ENCODE measurements around the gene STXBP1. TPM values are rescaled to one million over a fixed set of nuclear protein-coding genes. Genes with fewer than 3 reads are reported as not detected.

STXBP1 gene
- total RNA-seq, 1 experiment from 2014 or later = 44.0 TPM

DNA sequence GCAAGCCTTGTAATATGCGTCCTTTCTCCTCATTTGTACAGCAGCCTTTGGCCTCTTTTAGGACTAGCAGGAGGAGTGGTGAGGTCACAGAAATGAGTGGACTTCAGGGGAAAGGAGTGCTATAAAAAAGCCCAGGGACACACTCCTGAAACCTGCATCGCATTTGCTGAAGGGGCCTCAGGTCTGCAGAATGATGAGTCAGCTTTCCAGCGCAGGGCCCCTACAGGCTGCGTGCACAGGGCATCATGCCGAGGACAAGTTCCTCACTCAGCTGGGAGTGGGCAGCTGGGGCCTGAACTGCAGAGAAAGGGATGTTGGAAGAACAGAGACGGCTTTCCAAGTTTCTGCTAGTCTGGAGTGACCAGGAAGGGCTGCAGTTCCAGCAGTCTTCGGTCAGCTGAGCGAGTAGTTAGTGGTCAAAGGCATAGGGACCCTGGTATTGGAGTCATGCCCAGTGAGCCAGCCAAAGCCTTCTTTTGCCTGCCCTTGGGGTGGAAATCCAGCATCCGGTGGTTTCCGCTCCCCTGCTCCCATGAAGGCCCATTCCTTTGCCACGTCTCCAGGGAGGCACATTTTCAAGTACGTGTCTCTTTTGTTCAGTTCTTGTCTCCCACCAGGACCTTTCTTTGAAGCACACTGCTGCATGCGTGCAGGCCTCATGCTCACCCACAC, 77.4 kb downstream of the STXBP1 start:
- CTCF ChIA-PET = no interaction called here
- Histone ChIP-seq H3K4me1 (replicated peaks; ENCODE audit: insufficient read depth) (peaks cover 4% of the 10 kb centered on the region), H3K9me3 (ENCODE audit: insufficient read depth, low read depth) (no peaks in the 10 kb centered on the region), H3K36me3 (ENCODE audit: low read depth) (no peaks in the 10 kb centered on the region), H3K27me3 (ENCODE audit: insufficient read depth, low read depth) (no peaks in the 10 kb centered on the region), H3K9me2 (ENCODE audit: insufficient read depth) (no peaks in the 10 kb centered on the region), H2AFZ (no peak overlapping the region), H3K27ac (no peak overlapping the region), H4K20me1 (ENCODE audit: insufficient read depth) (no peaks in the 10 kb centered on the region), H3K4me3 (no peak overlapping the region), H3K4me2 (no peak overlapping the region), H3K79me2 (ENCODE audit: low read depth) (no peaks in the 10 kb centered on the region), H3F3A (ENCODE audit: insufficient read depth, low read depth) (no peaks in the 10 kb centered on the region)
- DNase-seq = no peak
- TF ChIP-seq, protein P1, sequence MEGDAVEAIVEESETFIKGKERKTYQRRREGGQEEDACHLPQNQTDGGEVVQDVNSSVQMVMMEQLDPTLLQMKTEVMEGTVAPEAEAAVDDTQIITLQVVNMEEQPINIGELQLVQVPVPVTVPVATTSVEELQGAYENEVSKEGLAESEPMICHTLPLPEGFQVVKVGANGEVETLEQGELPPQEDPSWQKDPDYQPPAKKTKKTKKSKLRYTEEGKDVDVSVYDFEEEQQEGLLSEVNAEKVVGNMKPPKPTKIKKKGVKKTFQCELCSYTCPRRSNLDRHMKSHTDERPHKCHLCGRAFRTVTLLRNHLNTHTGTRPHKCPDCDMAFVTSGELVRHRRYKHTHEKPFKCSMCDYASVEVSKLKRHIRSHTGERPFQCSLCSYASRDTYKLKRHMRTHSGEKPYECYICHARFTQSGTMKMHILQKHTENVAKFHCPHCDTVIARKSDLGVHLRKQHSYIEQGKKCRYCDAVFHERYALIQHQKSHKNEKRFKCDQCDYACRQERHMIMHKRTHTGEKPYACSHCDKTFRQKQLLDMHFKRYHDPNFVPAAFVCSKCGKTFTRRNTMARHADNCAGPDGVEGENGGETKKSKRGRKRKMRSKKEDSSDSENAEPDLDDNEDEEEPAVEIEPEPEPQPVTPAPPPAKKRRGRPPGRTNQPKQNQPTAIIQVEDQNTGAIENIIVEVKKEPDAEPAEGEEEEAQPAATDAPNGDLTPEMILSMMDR (conservative IDR thresholded peaks at IDR 0.05) = no peak
- no peak for TF ChIP-seq EZH2 (IDR thresholded peaks at IDR 0.05; ENCODE audit: low read depth)
- POLR2A ChIA-PET (ENCODE audit: unreplicated experiment) = no interaction called here
- intact Hi-C loops (cut with micrococcal nuclease; ENCODE audit: unreplicated experiment) = loop anchor here (10.0 kb wide), 1 partner anchor 75 kb away; the partner anchor contains the start of gene STXBP1
- no TSS peak for BruUV-seq (replicated peaks)

DNA sequence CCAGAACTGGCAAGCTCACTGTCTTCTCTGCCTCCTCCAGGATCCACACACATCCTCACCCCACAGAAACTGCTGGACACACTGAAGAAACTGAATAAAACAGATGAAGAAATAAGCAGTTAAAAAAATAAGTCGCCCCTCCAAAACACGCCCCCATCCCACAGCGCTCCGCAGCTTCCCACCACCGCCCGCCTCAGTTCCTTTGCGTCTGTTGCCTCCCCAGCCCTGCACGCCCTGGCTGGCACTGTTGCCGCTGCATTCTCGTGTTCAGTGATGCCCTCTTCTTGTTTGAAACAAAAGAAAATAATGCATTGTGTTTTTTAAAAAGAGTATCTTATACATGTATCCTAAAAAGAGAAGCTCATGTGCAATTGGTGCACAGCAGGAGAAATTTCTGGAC, 78.7 kb downstream of the STXBP1 start:
- H3K4me1 ChIP-seq (replicated peaks; ENCODE audit: insufficient read depth) = no peaks in the 10 kb centered on the region
- intact Hi-C loops (cut with micrococcal nuclease; ENCODE audit: unreplicated experiment) = no loop called here
- ChIA-PET CTCF (no interaction called here), POLR2A (ENCODE audit: unreplicated experiment) (interaction anchor here (0.6 kb wide), 1 partner anchor 22 kb away, joined by 3 read pairs; no protein-coding TSS in a partner anchor)
- H3K36me3 ChIP-seq (ENCODE audit: low read depth) = no peaks in the 10 kb centered on the region
- no peaks in the 10 kb centered on the region for H3K79me2 ChIP-seq (ENCODE audit: low read depth)
- H3K27me3 ChIP-seq (ENCODE audit: insufficient read depth, low read depth) = no peaks in the 10 kb centered on the region
- H3K9me2 ChIP-seq (ENCODE audit: insufficient read depth) = no peaks in the 10 kb centered on the region
- no peaks in the 10 kb centered on the region for H3K9me3 ChIP-seq (ENCODE audit: insufficient read depth, low read depth)
- no peak overlapping the region for H2AFZ ChIP-seq
- no peaks in the 10 kb centered on the region for H4K20me1 ChIP-seq (ENCODE audit: insufficient read depth)
- no peaks in the 10 kb centered on the region for H3F3A ChIP-seq (ENCODE audit: insufficient read depth, low read depth)
- TF ChIP-seq, protein P1 (conservative IDR thresholded peaks at IDR 0.05) = no peak
- TF ChIP-seq EZH2 (IDR thresholded peaks at IDR 0.05; ENCODE audit: low read depth) = no peak
- DNase-seq = no peak
- no TSS peak for BruUV-seq (replicated peaks)
- H3K27ac ChIP-seq = no peak overlapping the region
- no peak overlapping the region for H3K4me2 ChIP-seq
- H3K4me3 ChIP-seq = no peak overlapping the region

DNA sequence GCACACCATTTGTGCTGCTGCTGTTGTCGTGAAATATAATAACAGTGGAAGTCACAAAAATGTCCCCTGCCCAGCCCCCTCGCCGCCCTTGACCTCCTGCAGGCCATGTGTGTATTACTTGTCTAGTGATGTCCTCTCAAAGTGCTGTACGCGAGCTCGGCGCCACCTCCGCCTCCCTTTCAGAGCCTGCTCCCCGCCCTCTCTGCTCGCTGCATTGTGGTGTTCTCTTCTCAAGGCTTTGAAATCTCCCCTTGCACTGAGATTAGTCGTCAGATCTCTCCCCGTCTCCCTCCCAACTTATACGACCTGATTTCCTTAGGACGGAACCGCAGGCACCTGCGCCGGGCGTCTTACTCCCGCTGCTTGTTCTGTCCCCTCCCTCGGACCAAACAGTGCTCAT, 80.0 kb downstream of the STXBP1 start:
- Histone ChIP-seq H3K9me2 (ENCODE audit: insufficient read depth) (no peaks in the 10 kb centered on the region), H3F3A (ENCODE audit: insufficient read depth, low read depth) (no peaks in the 10 kb centered on the region), H3K79me2 (ENCODE audit: low read depth) (no peaks in the 10 kb centered on the region), H3K9me3 (ENCODE audit: insufficient read depth, low read depth) (no peaks in the 10 kb centered on the region), H4K20me1 (ENCODE audit: insufficient read depth) (no peaks in the 10 kb centered on the region), H3K36me3 (ENCODE audit: low read depth) (no peaks in the 10 kb centered on the region), H3K4me3 (no peak overlapping the region), H2AFZ (no peak overlapping the region), H3K4me2 (no peak overlapping the region), H3K4me1 (replicated peaks; ENCODE audit: insufficient read depth) (no peaks in the 10 kb centered on the region), H3K27ac (no peak overlapping the region), H3K27me3 (ENCODE audit: insufficient read depth, low read depth) (no peaks in the 10 kb centered on the region)
- intact Hi-C loops (cut with micrococcal nuclease; ENCODE audit: unreplicated experiment) = no loop called here
- POLR2A ChIA-PET (ENCODE audit: unreplicated experiment) = no interaction called here
- TF ChIP-seq EZH2 (IDR thresholded peaks at IDR 0.05; ENCODE audit: low read depth) = no peak
- TF ChIP-seq, protein P1 (conservative IDR thresholded peaks at IDR 0.05) = no peak
- DNase-seq = no peak
- TSS peak; percentile 18 for BruUV-seq (replicated peaks)
- CTCF ChIA-PET = no interaction called here
